ENCODE results near the gene TRIM5. TPM values are rescaled to one million over a fixed set of nuclear protein-coding genes. Genes with fewer than 3 reads are reported as not detected.

TRIM5 gene
- total RNA-seq = 41.4 and 62.2 TPM in 2 replicates

GRCh38 chr11:5684646-5685362, at the start of gene TRIM5:
TSS of gene TRIM5 (minus strand) at chr11:5685074. CDS start at chr11:5680177, 4,897 bp downstream.

GRCh38 chr11:5689551-5689983, 4.7 kb upstream of the TRIM5 start, which contains the start of gene TRIM22:
TSS of gene TRIM22 (plus strand) at chr11:5689790. CDS start at chr11:5696233, 6,443 bp downstream.

GRCh38 chr11:5624489-5625279, 60.2 kb downstream of the TRIM5 start, which contains the start of gene TRIM34:
TSS of gene TRIM34 (plus strand) at chr11:5625001. CDS start at chr11:5632332, 7,331 bp downstream.

Other genes starting within 250 kb of the TRIM5 start
- not detected in 2 replicates for gene OR51I1, start 243.6 kb downstream of the TRIM5 start, total RNA-seq
- gene OR51I2, start 235.8 kb downstream of the TRIM5 start, total RNA-seq = not detected in 2 replicates
- gene OR52D1, start 196.4 kb downstream of the TRIM5 start, total RNA-seq = not detected in 2 replicates
- gene UBQLN3, start 175.1 kb downstream of the TRIM5 start, total RNA-seq = under 0.01 TPM in 1 of 2 replicates, not detected in the other
- gene UBQLNL, start 168.4 kb downstream of the TRIM5 start, total RNA-seq = 0.14 and 0.44 TPM in 2 replicates
- gene OR52H1, start 136.5 kb downstream of the TRIM5 start, total RNA-seq = 0.22 and 1.0 TPM in 2 replicates
- not detected in 2 replicates for gene OR52B6, start 104.2 kb downstream of the TRIM5 start, total RNA-seq
- gene TRIM6, start 88.4 kb downstream of the TRIM5 start, total RNA-seq = 3.7 and 14.0 TPM in 2 replicates
- 4.4 and 9.6 TPM in 2 replicates for gene TRIM34, start 60.1 kb downstream of the TRIM5 start, total RNA-seq
- gene TRIM22, start 4.7 kb upstream of the TRIM5 start, total RNA-seq = 54.7 and 57.0 TPM in 2 replicates
- gene OR56B1, start 51.4 kb upstream of the TRIM5 start, total RNA-seq = not detected in 2 replicates
- gene OR52N4, start 69.2 kb upstream of the TRIM5 start, total RNA-seq = 0.14 TPM in 1 of 2 replicates, not detected in the other
- gene OR52N5, start 98.3 kb upstream of the TRIM5 start, total RNA-seq = 0.72 TPM in 1 of 2 replicates, not detected in the other
- gene OR52N1, start 106.2 kb upstream of the TRIM5 start, total RNA-seq = 0.43 and 0.44 TPM in 2 replicates
- gene OR52N2, start 123.8 kb upstream of the TRIM5 start, total RNA-seq = not detected in 2 replicates
- gene OR52E6, start 156.8 kb upstream of the TRIM5 start, total RNA-seq = 0.86 TPM in 1 of 2 replicates, not detected in the other
- 1.0 TPM in 1 of 2 replicates, not detected in the other for gene OR52E8, start 172.6 kb upstream of the TRIM5 start, total RNA-seq
- gene OR52E4, start 195.6 kb upstream of the TRIM5 start, total RNA-seq = not detected in 2 replicates
- not detected in 2 replicates for gene OR52E5, start 208.1 kb upstream of the TRIM5 start, total RNA-seq